Suprapubic skin (tissue), 4 donors: ENCODE data around the gene UBASH3A.

ENCODE experiments used
- CTCF ChIP-seq, 2 donors: fragments of 200-600 bp in 1 of 2; fragments of 450-650 bp in 1 of 2; sonication (generic) in 1 of 2; IDR thresholded peaks; one replicate each; pipeline ENCODE4 v1.5.1; 2016 to 2019; ENCODE audit warnings: antibody characterized with exemption in 2 of 2, mild to moderate bottlenecking in 1 of 2, moderate library complexity in 1 of 2
- EP300 ChIP-seq: sonication (generic); formaldehyde crosslinking; IDR thresholded peaks from one replicate; pipeline ENCODE4 v1.6.1; 2017; ENCODE audit warnings: antibody characterized with exemption
- POLR2A ChIP-seq, 2 donors: fragments of 450-650 bp; IDR thresholded peaks; one replicate each; pipeline ENCODE4 v1.6.1; 2017; ENCODE audit warnings: antibody characterized with exemption in 2 of 2, mild to moderate bottlenecking in 2 of 2, moderate library complexity in 2 of 2
- POLR2AphosphoS5 ChIP-seq, 3 donors: sonication (generic); formaldehyde crosslinking; IDR thresholded peaks; one replicate each; pipeline ENCODE4 v1.6.1; 2017; ENCODE audit warnings: antibody characterized with exemption in 3 of 3

DNA sequence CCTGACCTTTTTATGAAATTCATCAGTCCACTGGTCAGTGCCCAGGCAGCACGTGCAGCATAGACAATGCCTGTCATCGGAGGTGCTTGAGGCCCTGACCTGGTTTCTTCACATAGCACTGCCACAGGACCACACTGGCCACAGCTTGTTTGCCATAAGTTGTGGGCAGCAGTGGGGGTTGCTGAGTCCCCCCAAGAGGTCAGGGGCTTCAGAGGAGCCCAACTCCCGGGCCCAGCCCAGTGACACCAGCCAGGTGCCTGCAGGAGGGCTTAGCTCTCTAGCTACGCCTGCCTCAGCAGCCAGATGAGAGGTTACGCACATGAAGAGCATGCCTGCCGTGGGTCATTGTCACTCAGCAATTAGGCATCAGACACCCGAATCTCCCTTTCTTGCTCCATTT is 41.6 kb downstream of the UBASH3A start:
- TF ChIP-seq POLR2A (IDR thresholded peaks at IDR 0.05): no peak
- TF ChIP-seq CTCF (IDR thresholded peaks at IDR 0.05): no peak
- no peak for TF ChIP-seq POLR2AphosphoS5 (IDR thresholded peaks at IDR 0.05)
- TF ChIP-seq EP300: no peak
